Smooth muscle cell of the brain vasculature (primary cell): ENCODE results near the gene ADPRHL1.
A peak's percentile ranks its signal among the peaks of the same experiment; 100 is the strongest.
"Not testable (repeated sequence)": the region's sequence is repeated elsewhere in the genome, so short reads cannot be mapped to it uniquely, and the experiment has no call there.

Experiments
- DNase-seq: peaks from one replicate; pipeline ENCODE4 v3.0.0-alpha.2; 2012; ENCODE audit warnings: low read depth, low spot score

The ADPRHL1 gene

DNA sequence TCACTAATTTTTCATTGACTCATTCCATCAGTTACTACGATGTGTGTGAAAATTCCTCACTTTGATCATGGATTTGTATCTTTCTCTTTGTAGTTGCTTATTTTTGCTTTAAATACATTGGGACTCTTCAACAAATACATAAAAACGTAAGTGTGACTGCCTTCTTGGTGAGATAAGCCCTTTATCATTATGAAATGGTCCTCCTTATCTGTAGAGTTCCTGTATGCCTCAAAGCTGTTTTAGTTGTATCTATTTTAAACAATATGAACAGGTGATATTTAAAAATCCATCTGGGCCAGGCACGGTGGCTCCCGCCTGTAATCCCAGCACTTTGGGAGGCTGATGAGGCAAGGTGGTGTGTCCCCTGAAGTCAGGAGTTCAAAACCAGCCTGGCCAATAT is 25.9 kb upstream of the ADPRHL1 start:
- DNase-seq: no peak

DNA sequence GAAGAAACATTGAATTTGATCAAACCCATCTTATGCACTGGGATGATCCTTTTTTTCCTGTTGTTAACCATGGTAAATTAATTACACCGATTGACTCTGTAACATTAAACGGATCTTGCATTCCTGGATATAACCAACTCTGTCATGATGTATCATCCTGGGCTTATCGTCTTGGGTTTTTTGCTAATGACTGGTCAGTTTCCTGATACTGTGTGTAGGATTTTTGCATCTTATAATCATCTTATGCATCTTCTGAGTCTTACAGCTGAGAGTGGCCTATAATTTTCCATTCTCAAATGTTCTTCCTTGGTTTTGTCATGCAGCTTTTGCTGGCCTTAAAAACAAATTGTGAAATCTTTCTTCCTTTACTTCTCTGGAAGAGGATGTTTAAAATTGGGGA is 24.4 kb upstream of the ADPRHL1 start:
- DNase-seq: no peak

DNA sequence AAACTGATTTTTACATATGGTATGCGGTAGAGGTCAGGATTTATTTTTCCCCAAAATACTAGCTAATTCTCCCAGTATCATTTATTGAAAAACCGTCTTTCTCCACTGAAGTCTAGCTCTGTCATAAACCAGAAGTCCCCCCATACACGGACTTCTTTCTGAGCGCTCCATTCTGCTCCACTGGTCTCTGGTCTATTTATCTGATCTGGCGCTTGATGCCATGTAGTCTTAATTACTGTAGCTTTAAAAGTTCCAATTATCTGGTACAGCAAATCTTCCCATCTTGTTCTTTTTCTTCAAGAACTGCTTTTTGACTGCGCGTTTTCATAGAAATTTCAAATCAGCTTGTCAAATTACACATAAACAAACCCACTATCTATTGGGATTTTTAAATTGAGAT is 23.5 kb upstream of the ADPRHL1 start:
- no peak for DNase-seq

DNA sequence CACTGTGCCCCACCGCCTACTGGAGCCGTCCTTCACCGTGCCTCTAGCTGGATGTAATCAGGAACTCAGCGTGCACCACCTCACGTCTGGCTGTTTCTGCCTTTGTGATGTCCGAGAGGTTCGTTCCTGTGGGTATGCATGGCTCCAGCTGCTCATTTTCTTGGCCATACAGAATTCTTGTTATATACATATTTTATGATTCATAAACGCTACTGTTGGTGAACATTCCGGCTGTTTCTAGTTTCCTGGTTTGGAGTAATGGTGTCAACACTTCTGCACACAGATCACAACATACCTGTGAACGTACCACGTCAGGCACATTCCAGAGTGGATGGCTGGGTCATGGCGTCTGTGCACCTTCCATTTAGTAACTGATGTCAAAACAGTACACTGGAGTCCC is 22.6 kb upstream of the ADPRHL1 start:
- DNase-seq: no peak

DNA sequence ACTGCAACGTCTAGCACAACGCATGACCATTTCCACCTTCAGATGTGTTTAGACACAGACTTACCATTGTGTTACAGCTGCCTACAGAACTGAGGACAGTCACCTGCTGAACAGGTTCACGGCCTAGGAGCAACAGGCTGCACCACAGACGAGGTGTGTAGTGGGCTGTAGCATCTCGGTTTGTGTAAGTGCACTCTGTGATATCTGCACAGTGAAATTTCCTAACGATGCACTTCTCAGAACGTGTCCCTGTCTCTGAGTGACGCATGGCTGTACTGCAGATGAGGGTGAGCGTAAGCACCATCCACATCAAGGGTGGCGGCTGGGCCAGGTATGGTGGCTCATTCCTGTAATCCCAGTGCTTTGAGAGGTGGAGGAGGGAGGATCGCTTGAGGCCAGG is 22.0 kb upstream of the ADPRHL1 start:
- no peak for DNase-seq

DNA sequence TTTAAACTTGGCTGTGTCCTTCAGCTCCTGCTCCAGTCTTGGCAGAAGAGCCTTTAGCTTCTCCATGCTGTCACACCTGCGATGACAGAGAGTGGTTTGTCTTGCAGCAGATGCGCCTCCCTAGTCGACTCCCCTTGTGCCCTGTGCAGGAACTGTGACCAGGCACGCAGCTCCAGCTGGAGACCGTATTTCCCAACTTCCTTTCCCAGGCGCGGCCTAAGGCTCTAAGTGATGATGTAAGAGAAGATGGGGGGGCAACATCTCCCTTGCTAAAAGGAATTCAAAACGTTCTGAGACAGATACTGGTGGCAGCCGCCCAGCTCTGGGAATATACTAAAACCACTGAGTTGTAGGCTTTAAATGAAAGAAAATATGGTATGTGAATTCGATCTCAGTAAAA is 20.9 kb upstream of the ADPRHL1 start:
- no peak for DNase-seq

DNA sequence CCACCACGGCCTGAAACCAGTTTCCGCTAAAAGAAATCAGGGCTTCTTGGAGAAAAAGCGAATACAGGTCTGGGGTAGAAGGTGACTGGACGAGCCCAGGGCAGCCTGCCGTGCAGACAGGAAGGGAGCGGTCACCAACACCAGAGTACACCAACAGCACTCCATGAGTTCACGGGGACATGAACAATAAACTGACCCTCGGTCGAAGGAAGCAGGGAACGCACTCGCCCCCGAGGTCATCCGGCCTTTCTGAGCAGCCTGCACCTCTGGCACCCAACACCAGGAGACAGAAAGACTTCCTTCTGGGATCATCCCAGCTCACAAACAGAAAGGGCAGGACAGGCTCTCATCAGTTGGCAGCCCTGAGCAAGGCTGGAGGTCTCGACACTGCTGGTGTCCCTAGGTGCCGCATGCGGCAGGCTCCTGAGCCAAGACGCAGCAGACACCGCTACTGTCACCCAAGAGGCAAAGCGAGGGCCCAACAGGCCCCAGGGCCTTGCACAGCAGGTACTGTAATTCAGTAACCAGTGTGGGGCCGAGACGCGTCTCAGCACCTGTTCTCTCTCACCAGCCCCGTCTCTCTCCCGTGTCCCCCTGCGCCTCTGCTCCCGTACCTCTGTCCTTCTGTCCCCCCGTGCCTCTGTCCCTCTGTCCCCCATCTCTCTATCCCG is 19.2 kb upstream of the ADPRHL1 start:
- no peak for DNase-seq

DNA sequence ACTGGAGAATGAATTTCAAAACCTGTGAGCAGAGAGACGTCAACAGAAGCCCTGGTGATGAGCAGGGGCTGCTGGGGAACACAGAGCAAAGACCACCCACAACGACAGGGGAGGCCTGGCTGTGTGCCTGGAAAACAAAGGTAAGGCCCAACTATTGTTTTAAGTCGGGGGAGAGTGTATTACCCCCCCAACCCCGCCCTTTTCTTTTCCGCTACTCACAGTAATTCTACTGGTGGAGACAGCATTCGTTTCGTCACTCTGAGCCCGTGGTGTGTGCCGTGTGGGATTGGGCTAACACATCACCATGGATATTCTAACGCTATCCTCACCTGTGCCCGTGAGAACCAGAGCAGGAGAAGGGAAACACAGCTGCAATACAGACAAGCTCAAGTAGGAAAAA is 18.6 kb upstream of the ADPRHL1 start:
- DNase-seq: no peak

DNA sequence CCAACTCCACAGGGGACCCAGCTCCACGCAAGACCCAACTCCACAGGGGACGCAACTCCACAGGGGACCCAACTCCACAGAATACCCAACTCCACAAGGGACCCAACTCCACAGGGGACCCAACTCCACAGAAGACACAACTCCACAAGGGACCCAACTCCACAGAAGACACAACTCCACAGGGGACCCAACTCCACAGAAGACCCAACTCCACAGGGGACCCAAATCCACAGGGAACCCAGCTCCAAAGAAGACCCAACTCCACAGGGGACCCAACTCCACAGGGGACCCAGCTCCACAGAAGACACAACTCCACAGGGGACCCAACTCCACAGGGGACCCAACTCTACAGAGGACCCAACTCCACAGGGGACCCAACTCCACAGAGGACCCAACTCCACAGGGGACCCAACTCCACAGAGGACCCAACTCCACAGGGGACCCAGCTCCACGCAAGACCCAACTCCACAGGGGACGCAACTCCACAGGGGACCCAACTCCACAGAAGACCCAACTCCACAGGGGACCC is 17.4 kb upstream of the ADPRHL1 start:
- DNase-seq: not testable (repeated sequence)

DNA sequence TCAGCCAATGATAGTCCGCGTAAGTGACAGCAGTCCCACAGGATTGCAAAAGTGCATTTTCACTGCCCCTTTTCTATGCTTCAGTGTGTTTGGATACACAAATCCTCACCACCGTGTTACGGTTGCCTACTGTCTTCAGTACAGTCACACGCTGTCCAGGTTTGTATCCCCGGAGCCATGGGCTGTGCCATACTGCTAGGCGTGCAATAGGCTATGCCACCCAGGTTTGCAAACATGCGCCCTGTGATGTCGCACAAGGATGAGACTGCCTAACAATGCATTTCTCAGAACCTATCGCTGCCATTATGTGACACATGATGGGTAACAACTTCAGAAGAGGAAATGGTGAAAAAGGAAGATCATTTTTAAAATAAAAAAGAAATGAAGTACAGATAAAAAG is 16.8 kb upstream of the ADPRHL1 start:
- DNase-seq: no peak

DNA sequence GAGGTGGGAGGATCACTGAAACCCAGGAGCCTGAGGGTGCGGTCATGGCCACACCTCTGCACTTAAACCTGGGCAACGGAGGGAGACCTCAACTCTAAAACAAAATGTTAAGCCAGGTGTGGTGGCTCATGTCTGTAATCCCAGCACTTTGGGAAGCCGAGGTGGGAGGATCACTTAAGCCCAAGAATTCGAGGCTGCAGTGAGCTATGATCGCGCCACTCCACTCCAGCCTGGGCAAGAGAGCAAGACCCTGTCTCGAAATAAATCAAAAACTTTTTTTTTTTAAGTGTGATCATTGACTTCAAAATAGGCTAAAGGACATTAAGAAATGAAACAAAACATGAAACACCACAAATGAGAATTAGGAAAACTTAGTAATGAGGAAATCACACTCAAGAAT is 16.3 kb upstream of the ADPRHL1 start:
- no peak for DNase-seq

DNA sequence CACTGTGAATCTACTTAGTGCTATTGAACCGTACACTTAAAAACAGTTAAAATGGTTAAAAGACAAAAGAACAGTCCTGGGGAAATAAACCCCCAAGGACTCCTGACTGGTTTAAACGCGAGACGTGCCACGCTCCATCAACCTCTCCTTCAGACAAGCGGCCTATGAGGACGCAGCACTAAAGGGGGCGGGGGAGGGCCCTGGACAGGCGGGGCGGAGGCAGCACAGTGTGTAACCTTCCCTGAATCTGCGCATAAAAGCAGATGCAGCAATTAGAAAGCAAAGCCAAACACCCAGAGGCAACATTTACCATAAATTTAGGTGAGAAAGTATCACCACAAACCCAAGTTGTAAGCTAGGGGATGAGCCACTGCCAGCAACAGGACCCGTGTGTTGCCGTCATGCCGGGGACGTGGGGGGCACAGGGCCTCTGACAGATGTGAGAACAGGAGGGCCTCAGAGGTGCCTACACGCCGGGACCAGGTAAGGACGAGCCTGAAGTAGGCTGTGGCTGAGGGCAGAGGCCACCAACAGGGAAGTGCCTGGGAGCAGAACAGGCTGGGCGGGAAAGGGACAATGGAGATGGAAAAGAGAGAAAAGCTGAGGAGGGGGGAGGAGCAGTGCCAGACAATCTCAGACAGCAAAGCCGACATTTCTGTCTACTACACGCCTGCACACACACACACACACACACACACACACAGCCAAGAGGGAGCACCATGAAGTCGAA is 15.3 kb upstream of the ADPRHL1 start:
- no peak for DNase-seq

DNA sequence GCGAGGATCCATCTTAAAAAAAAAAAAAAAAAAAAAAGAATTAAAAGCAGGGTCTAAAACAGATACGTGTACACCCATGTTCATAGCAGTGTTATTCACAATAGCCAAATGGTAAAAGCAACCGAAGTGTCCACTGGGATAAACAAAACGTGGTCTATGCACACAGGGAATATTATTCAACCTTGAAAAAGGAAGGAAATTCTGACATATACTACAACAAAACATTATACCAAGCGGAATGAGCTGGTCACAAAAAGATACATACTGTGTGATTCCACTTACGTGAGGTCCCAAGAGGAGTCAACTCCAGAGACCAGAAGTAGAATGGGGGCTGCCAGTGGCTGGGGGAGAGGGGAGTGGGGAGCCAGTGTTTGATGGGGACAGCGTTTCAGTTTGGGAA is 14.7 kb upstream of the ADPRHL1 start:
- DNase-seq: no peak

DNA sequence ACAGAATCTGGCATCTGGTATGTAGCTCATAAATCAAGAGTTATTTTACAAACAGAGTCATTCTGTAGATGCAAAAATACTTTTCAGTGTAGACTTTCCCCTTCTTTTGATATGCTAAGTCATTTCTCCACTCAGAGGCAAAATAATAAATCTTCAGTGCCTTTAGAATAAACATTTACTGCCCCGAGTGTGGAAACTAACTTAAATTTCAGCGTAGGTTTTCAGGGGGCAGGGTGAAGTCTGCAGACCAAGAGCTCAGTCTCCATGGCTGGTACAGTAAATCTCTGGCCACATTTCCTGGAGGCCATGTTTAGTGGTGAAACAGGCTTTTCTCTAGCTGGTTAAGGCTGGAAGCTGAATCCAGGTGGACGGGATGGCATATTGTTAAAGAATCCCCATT is 13.1 kb upstream of the ADPRHL1 start:
- no peak for DNase-seq

DNA sequence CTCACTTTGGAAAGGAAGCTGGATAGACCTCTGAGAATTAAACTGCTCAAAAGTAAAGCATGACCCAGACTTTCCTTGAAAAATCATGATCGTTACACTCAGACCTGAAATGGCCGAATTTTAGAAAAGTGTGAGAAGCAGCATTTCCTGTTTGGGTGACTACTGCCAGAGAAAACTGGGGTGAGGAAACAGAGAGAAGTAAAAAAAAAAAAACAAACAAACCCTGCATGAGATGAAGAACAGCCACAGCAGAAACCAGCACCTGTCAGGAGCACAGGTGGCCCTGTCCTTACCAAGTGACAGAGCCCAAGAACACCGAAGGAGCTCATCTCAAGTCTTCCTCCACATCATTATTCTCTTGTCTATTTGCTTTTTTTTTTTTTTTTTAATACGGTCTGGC is 12.0 kb upstream of the ADPRHL1 start:
- no peak for DNase-seq

DNA sequence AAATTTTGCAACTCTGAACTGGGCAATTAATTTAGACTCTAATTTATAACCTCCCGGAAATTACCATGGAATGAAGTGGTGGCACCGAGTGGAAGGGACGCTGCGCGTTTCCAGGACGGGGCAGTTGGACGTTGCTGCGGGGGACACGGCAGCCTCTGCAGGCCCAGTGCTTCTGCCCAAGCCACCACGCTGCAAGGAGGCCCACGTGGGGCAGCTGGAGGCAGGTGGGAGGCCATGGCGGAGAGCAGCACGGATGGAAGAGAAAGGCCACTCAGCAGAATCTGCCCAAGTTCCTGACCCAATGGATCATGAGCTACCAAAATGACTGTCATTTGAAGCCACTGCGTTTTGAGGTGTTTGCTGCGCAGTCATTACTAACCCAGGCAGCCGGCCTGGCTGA is 11.2 kb upstream of the ADPRHL1 start:
- DNase-seq: no peak

DNA sequence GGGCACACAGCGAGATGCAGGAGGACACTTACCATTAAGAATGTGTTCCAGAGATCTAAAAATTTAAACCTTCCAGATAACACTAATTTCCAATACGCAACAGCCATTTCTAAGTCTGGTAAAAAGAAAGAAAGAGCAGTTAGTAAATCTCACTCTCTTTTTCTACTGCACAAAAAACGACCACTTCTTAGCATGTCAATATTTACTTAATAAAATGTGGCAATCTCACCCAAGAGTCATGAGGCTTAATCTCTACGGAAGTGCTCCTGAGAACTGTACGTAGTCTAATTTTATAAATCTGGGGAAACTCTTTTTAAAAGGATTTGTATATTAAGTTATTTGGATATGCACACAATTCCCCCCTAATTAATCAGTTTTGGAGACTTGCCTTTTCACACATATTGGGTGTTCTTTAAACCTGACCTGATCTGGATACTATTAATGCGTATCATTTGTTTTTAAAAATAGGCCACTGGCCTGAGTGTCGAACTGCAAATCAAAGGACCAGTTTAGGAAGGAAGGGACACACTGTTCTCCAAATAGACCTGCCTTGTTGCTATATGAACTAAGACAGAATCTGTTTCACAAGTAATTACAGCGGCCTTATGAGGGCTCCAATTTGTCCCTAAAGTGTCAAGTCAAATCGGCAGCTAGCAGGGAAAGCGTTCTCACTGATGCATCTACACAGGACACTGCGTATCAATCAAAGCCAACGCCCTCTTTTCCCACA is 7.9 kb upstream of the ADPRHL1 start:
- no peak for DNase-seq

DNA sequence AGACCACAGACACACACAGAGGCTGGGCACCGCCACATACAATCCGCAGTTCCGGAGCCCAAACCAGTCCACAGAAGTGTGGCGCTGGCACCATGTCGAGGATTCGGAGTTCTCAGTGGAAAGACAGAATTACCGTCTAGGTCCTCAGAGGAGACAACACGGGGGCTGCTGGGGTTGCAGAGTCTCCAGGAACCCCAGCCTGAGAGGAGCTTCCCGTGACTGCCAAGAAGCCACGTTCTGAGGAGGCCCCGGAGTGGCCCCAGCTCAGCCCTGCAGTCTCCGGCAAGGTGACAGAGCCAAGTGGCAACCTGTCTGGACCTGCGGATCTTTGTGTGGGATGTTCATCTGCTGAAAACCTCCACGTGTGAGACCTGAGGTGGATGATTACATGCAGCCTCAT is 7.3 kb upstream of the ADPRHL1 start:
- DNase-seq: no peak

DNA sequence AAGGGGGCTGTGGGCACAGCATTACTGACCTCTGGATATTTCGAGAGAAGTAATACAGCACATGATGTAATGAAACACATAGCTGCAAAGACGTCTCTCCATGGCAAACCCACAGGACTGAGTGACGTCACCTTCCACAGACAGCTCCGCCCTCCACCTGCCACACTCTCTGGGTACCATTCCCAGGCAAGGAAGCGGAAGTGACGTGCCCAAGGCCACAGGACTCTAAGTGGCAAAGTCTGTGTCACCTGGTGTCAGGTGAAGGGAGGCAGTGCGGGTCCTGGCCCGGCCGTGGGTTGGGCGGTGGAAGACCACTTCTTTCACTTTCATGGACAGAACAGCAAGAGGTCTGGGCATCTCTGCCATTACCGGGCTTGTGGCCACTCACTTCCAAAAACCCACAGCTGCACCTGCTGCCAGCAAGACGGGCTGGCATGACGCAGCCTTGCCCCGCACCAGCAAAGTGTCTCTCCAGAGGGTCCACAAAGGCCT is 6.8 kb upstream of the ADPRHL1 start:
- DNase-seq: no peak

DNA sequence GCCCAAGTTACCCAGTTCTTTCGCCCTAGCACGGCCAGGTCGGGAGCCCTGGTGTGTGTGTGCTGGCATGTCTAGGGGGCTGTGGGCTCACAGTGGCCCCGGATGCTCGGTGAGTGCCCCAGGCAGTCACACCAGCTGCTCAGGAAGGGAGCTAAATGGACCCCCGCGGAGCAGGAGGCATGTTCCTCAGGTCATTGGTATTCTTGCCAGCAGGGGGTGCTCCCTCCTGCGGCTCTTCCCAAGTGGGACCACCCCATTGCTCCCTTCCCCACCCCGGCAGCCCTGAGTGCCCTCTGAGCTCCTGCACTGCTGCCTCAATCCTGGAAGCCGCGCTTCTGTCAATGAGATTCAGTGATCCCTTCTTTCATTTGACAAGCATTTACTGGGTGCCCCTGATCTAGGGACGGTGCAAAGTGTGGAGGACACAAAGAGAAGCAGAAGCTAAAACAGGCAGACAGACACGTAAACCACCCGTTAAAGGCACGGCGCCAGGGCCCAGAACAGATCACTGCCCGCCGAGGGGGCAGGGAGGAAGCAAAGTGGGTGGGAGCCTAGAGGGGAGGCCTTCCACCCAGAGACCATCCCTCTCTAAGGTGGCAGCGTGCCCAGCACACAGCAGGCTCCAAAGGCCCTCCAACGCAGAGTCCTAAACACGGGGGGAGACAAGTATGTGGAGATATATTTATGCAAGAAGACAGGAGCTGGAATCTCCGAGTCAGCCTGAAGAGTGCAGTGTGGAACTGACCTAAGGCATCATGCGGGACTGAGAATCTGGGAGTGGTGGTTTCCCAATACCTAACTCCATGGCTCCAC is 5.2 kb upstream of the ADPRHL1 start:
- peak; percentile 64 for DNase-seq

DNA sequence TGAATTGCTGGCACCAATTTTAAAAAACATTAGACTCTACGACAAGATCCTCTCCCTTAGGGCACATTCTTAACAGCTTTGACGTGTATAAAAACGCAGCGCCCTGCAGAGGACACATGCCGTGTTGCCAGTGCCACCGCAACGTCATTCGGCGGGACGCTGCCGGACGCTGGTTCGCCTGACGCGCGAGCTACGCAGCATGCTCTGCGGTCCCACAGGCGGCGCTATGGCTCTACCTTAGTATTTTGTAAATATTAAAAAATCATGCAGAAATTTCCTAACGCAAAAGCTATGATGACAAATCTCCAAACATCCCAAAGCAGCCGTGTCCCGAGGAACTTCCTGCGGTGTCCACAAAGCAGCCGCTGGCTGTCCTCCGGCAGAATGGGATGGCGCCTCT is 4.2 kb upstream of the ADPRHL1 start:
- DNase-seq: no peak
